Measurements from ENCODE around the gene MLC1.

The MLC1 gene

GRCh38 chr22:50105208-50106100 lies 20.2 kb upstream of the MLC1 start:
- H3K79me2 ChIP-seq = no peaks in the 10 kb centered on the region
- H3K4me1 ChIP-seq = no peaks in the 10 kb centered on the region
- H3K4me3 ChIP-seq (ENCODE audit: low read depth, low read length) = no peak overlapping the region
- H3K27me3 ChIP-seq (ENCODE audit: control insufficient read depth, insufficient read depth, low read length) = no peaks in the 10 kb centered on the region
- no peak overlapping the region for H3K27ac ChIP-seq
- no peak overlapping the region for H3K4me2 ChIP-seq (ENCODE audit: low read length)
- no peak for TF ChIP-seq CTCF (IDR thresholded peaks at IDR 0.05)
- no peak overlapping the region for H3K9ac ChIP-seq
- H2AFZ ChIP-seq = no peak overlapping the region
- no peaks in the 10 kb centered on the region for H3K9me3 ChIP-seq (ENCODE audit: control insufficient read depth, low read length)
- H3K36me3 ChIP-seq (ENCODE audit: control insufficient read depth, insufficient read depth, low read length) = no peaks in the 10 kb centered on the region

- H3K4me3 ChIP-seq (ENCODE audit: low read depth, low read length) = no peak overlapping the region
- no peak overlapping the region for H2AFZ ChIP-seq
- no peaks in the 10 kb centered on the region for H3K4me1 ChIP-seq
- H3K79me2 ChIP-seq = no peaks in the 10 kb centered on the region
- no peaks in the 10 kb centered on the region for H3K27me3 ChIP-seq (ENCODE audit: control insufficient read depth, insufficient read depth, low read length)
- H3K9me3 ChIP-seq (ENCODE audit: control insufficient read depth, low read length) = no peaks in the 10 kb centered on the region
- no peak overlapping the region for H3K27ac ChIP-seq
- no peaks in the 10 kb centered on the region for H3K36me3 ChIP-seq (ENCODE audit: control insufficient read depth, insufficient read depth, low read length)
- H3K9ac ChIP-seq = no peak overlapping the region
- no peak overlapping the region for H3K4me2 ChIP-seq (ENCODE audit: low read length)
- TF ChIP-seq CTCF (IDR thresholded peaks at IDR 0.05) = no peak
Observed at GRCh38 chr22:50104141-50104544, 18.9 kb upstream of the MLC1 start.

GRCh38 chr22:50102946-50103345 lies 17.7 kb upstream of the MLC1 start:
- no peaks in the 10 kb centered on the region for H3K79me2 ChIP-seq
- H3K27me3 ChIP-seq (ENCODE audit: control insufficient read depth, insufficient read depth, low read length) = no peaks in the 10 kb centered on the region
- no peak overlapping the region for H3K4me2 ChIP-seq (ENCODE audit: low read length)
- no peaks in the 10 kb centered on the region for H3K4me1 ChIP-seq
- H2AFZ ChIP-seq = no peak overlapping the region
- no peak overlapping the region for H3K9ac ChIP-seq
- H3K27ac ChIP-seq = no peak overlapping the region
- no peaks in the 10 kb centered on the region for H3K9me3 ChIP-seq (ENCODE audit: control insufficient read depth, low read length)
- H3K4me3 ChIP-seq (ENCODE audit: low read depth, low read length) = no peak overlapping the region
- TF ChIP-seq CTCF (IDR thresholded peaks at IDR 0.05) = no peak
- no peaks in the 10 kb centered on the region for H3K36me3 ChIP-seq (ENCODE audit: control insufficient read depth, insufficient read depth, low read length)

- H3K27me3 ChIP-seq (ENCODE audit: control insufficient read depth, insufficient read depth, low read length) = no peaks in the 10 kb centered on the region
- no peak overlapping the region for H3K4me3 ChIP-seq (ENCODE audit: low read depth, low read length)
- no peaks in the 10 kb centered on the region for H3K79me2 ChIP-seq
- H3K4me2 ChIP-seq (ENCODE audit: low read length) = no peak overlapping the region
- H3K36me3 ChIP-seq (ENCODE audit: control insufficient read depth, insufficient read depth, low read length) = no peaks in the 10 kb centered on the region
- H3K4me1 ChIP-seq = no peaks in the 10 kb centered on the region
- H3K9ac ChIP-seq = no peak overlapping the region
- H3K27ac ChIP-seq = no peak overlapping the region
- TF ChIP-seq CTCF (IDR thresholded peaks at IDR 0.05) = no peak
- H3K9me3 ChIP-seq (ENCODE audit: control insufficient read depth, low read length) = no peaks in the 10 kb centered on the region
- no peak overlapping the region for H2AFZ ChIP-seq
Observed at GRCh38 chr22:50101870-50102565, 16.8 kb upstream of the MLC1 start.
